GM21786 (cell line): ENCODE measurements around the gene ZNF382.

Experiments used
- ATAC-seq: cut with Tn5 transposase; IDR thresholded peaks from one replicate; pipeline ENCODE4 v1.9.1; 2021; ENCODE audit not compliant: unreplicated experiment

ZNF382 gene

GRCh38 chr19:36674201-36674600, 69.1 kb downstream of the ZNF382 start:
- ATAC-seq, result no peak

GRCh38 chr19:36679455-36679854, 74.3 kb downstream of the ZNF382 start:
- ATAC-seq, result no peak
